Upper lobe of left lung (tissue), 6 donors: ENCODE measurements around the gene SUSD2. TPM values are rescaled to one million over a fixed set of nuclear protein-coding genes. Genes with fewer than 3 reads are reported as not detected.
A peak's percentile ranks its signal among the peaks of the same experiment; 100 is the strongest.
"Not testable (repeated sequence)": the region's sequence is repeated elsewhere in the genome, so short reads cannot be mapped to it uniquely, and the experiment has no call there.

Source experiments
- ATAC-seq, 2 donors: fragments of 200-7000 bp; cut with Tn5 transposase; one replicate each; pipeline ENCODE4 v1.9.1; 2022; ENCODE audit warnings: mild to moderate bottlenecking in 2 of 2, moderate library complexity in 2 of 2; ENCODE audit not compliant: low FRiP score in 2 of 2
- DNase-seq, 2 donors: peaks; one replicate each; pipeline ENCODE4 v3.0.0-alpha.2; 2019 to 2020
- H3K27ac ChIP-seq, 4 donors: fragments of 200-600 bp; sonication (generic); one replicate each; pipeline ENCODE4 v1.5.1; 2016 to 2019
- H3K27me3 ChIP-seq, 4 donors: fragments of 200-600 bp; sonication (generic); one replicate each; pipeline ENCODE4 v1.5.1; 2017 to 2019
- H3K36me3 ChIP-seq, 4 donors: fragments of 200-600 bp; sonication (generic); one replicate each; pipeline ENCODE4 v1.5.1; 2016 to 2019
- H3K4me1 ChIP-seq, 4 donors: fragments of 200-600 bp; sonication (generic); one replicate each; pipeline ENCODE4 v1.5.1; 2018 to 2019
- H3K4me3 ChIP-seq, 4 donors: fragments of 200-600 bp; sonication (generic); one replicate each; pipeline ENCODE4 v1.5.1; 2017 to 2019; ENCODE audit warnings: mild to moderate bottlenecking in 2 of 4, moderate library complexity in 1 of 4
- H3K9me3 ChIP-seq, 4 donors: fragments of 200-600 bp; sonication (generic); one replicate each; pipeline ENCODE4 v1.5.1; 2018 to 2019
- CTCF ChIP-seq, 6 experiments: fragments of 450-650 bp in 4 of 6; fragments of 200-600 bp in 2 of 6; sonication (generic) in 2 of 6; IDR thresholded peaks; one replicate each; pipeline ENCODE4 v1.5.1; 2016 to 2019; ENCODE audit warnings: antibody characterized with exemption in 6 of 6
- EP300 ChIP-seq, 4 donors: sonication (generic); formaldehyde crosslinking; IDR thresholded peaks; one replicate each; pipeline ENCODE4 v1.5.1; 2017; ENCODE audit warnings: antibody characterized with exemption in 4 of 4, control low read depth in 2 of 4
- POLR2A ChIP-seq, 4 donors: fragments of 450-650 bp; IDR thresholded peaks; one replicate each; pipeline ENCODE4 v1.5.1; 2016 to 2017; ENCODE audit warnings: antibody characterized with exemption in 4 of 4, mild to moderate bottlenecking in 2 of 4
- POLR2AphosphoS5 ChIP-seq, 2 donors: sonication (generic); formaldehyde crosslinking; IDR thresholded peaks; one replicate each; pipeline ENCODE4 v1.5.1; 2017; ENCODE audit warnings: antibody characterized with exemption in 2 of 2
- WGBS, 2 donors: methylation state at CpG; one replicate each; pipeline ENCODE4 v1.1.5; 2017 to 2018; 5-methylcytosine and 5-hydroxymethylcytosine counted together
- total RNA-seq, 6 donors: library from RNA; depleted of rRNA in 4 of 6; stranded (reverse); fragments of >200 nt in 4 of 6; gene quantifications; one replicate each; pipeline versions ENCODE4 v1.1.0 to v1.2.1, GENCODE V29; 2016 to 2021
- donor health status: DM: no; HTN: no; CAD: no; lungs with moderate emphysema.
- donor health status: DM: no; HTN: yes; CAD: no; lungs with severe emphysema.

SUSD2 gene
- total RNA-seq, 6 donors from 2014 or later = 191 to 645 (median 348) TPM

GRCh38 chr22:24179478-24180210 lies 1.6 kb upstream of the SUSD2 start:
- DNase-seq (peak in 1 of 2 donors; percentile 42), ATAC-seq (no peak)
- Histone ChIP-seq H3K27ac (peak overlapping the region in 3 of 4 donors; percentile 43 to 82 (median 46)), H3K4me3 (no peak overlapping the region), H3K4me1 (peaks cover 6 to 55% (median 27%) of the 10 kb centered on the region in 4 donors), H3K36me3 (peaks cover 5 to 42% (median 33%) of the 10 kb centered on the region in 4 donors), H3K27me3 (no peaks in the 10 kb centered on the region), H3K9me3 (no peaks in the 10 kb centered on the region)
- 52 to 82% methylated on average over 4 to 17 of the region's 17 CpGs for WGBS, 2 donors
- no peak for TF ChIP-seq POLR2A (IDR thresholded peaks at IDR 0.05)
- TF ChIP-seq CTCF (IDR thresholded peaks at IDR 0.05) = no peak
- no peak for TF ChIP-seq POLR2AphosphoS5 (IDR thresholded peaks at IDR 0.05)
- no peak for TF ChIP-seq EP300 (IDR thresholded peaks at IDR 0.05)

GRCh38 chr22:24180316-24181087 lies 785 bp upstream of the SUSD2 start:
- peaks cover 5 to 42% (median 37%) of the 10 kb centered on the region in 4 donors for H3K36me3 ChIP-seq
- H3K4me3 ChIP-seq = no peak overlapping the region
- ATAC-seq (no peak), DNase-seq (peak in 1 of 2 donors; percentile 74)
- H3K27ac ChIP-seq = peak overlapping the region in 3 of 4 donors; percentile 67 to 89 (median 82)
- TF ChIP-seq POLR2AphosphoS5 (IDR thresholded peaks at IDR 0.05) (no peak), POLR2A (IDR thresholded peaks at IDR 0.05) (no peak), CTCF (IDR thresholded peaks at IDR 0.05) (no peak), EP300 (IDR thresholded peaks at IDR 0.05) (no peak)
- WGBS, 2 donors = 78 to 97% methylated on average over 5 to 9 of the region's 16 CpGs
- no peaks in the 10 kb centered on the region for H3K9me3 ChIP-seq
- no peaks in the 10 kb centered on the region for H3K27me3 ChIP-seq
- H3K4me1 ChIP-seq = peaks cover 6 to 55% (median 27%) of the 10 kb centered on the region in 4 donors

GRCh38 chr22:24181996-24182899 lies 961 bp downstream of the SUSD2 start:
- TF ChIP-seq POLR2A (IDR thresholded peaks at IDR 0.05) = no peak
- TF ChIP-seq CTCF (IDR thresholded peaks at IDR 0.05) = peak in 1 of 6 experiments; percentile 36
- Histone ChIP-seq H3K36me3 (peaks cover 0 to 42% (median 34%) of the 10 kb centered on the region in 4 donors), H3K4me1 (peaks cover 6 to 55% (median 27%) of the 10 kb centered on the region in 4 donors), H3K9me3 (no peaks in the 10 kb centered on the region), H3K27me3 (no peaks in the 10 kb centered on the region), H3K27ac (peak overlapping the region; percentile 29 to 89 (median 74)), H3K4me3 (peak overlapping the region in 3 of 4 donors; percentile 41 to 50 (median 43))
- ATAC-seq (peak in 1 of 2 donors; percentile 20), DNase-seq (peak; percentile 62 to 73)
- WGBS, 2 donors = 69 to 71% methylated on average over 15 to 17 of the region's 20 CpGs

GRCh38 chr22:24182900-24183246 lies 1.6 kb downstream of the SUSD2 start:
- 75 to 94% methylated on average over 3 to 9 of the region's 11 CpGs for WGBS, 2 donors
- peaks cover 6 to 55% (median 27%) of the 10 kb centered on the region in 4 donors for H3K4me1 ChIP-seq
- not testable (repeated sequence) for ATAC-seq, H3K9me3 ChIP-seq, H3K27me3 ChIP-seq
- H3K36me3 ChIP-seq = peaks cover 0 to 41% (median 33%) of the 10 kb centered on the region in 4 donors
- peak overlapping the region in 3 of 4 donors; percentile 41 to 50 (median 43) for H3K4me3 ChIP-seq
- peak overlapping the region in 2 of 4 donors; percentile 67 to 89 for H3K27ac ChIP-seq
- peak in 1 of 2 donors; percentile 73 for DNase-seq
